SK-N-SH treated with all-trans-retinoic acid at 6 μM for 48 hours (cell line): ENCODE measurements around the gene HUS1.

Source experiments
- ATAC-seq: fragments of 200-7000 bp; cut with Tn5 transposase; 3 replicates; pipeline ENCODE4 v1.9.1; 2020; ENCODE audit warnings: mild to moderate bottlenecking, moderate library complexity
- ARNTL ChIP-seq: fragments of 450-650 bp; formaldehyde crosslinking; IDR thresholded peaks from 2 replicates; pipeline ENCODE4 v1.5.0; 2020; ENCODE audit warnings: low read depth, mild to moderate bottlenecking, moderate library complexity, borderline replicate concordance
- BACH2 ChIP-seq: fragments of 250-450 bp; sonication (Bioruptor Pico); IDR thresholded peaks from 2 replicates; pipeline ENCODE4 v1.9.0; 2021; ENCODE audit warnings: mild to moderate bottlenecking, borderline replicate concordance
- CSDC2 ChIP-seq: fragments of 250-450 bp; sonication (Bioruptor Pico); IDR thresholded peaks from 2 replicates; pipeline ENCODE4 v1.5.0; 2020; ENCODE audit warnings: mild to moderate bottlenecking, moderate library complexity
- ESRRG ChIP-seq: fragments of 250-450 bp; sonication (Bioruptor Pico); IDR thresholded peaks from 2 replicates; pipeline ENCODE4 v1.6.1; 2021; ENCODE audit warnings: mild to moderate bottlenecking
- GLIS3 ChIP-seq: fragments of 250-450 bp; sonication (Bioruptor Pico); IDR thresholded peaks from 2 replicates; pipeline ENCODE4 v1.5.0; 2020; ENCODE audit warnings: mild to moderate bottlenecking, moderate library complexity
- ISL1 ChIP-seq: fragments of 250-450 bp; sonication (Bioruptor Pico); IDR thresholded peaks from 2 replicates; pipeline ENCODE4 v2.1.2; 2022; ENCODE audit warnings: mild to moderate bottlenecking, moderate library complexity
- OSR1 ChIP-seq: fragments of 250-450 bp; sonication (Bioruptor Pico); IDR thresholded peaks from 2 replicates; pipeline ENCODE4 v1.8.0; 2022; ENCODE audit warnings: moderate library complexity, mild to moderate bottlenecking, inconsistent platforms
- POU6F1 ChIP-seq: fragments of 250-450 bp; sonication (Bioruptor Pico); IDR thresholded peaks from 2 replicates; pipeline ENCODE4 v1.8.0; 2021; ENCODE audit warnings: low read depth, mild to moderate bottlenecking, moderate library complexity, borderline replicate concordance
- PPARA ChIP-seq: fragments of 250-450 bp; sonication (Bioruptor Pico); IDR thresholded peaks from 2 replicates; pipeline ENCODE4 v1.5.0; 2020; ENCODE audit warnings: mild to moderate bottlenecking, borderline replicate concordance
- RARB ChIP-seq: fragments of 250-450 bp; sonication (Bioruptor Pico); IDR thresholded peaks from 2 replicates; pipeline ENCODE4 v1.8.0; 2021; ENCODE audit warnings: mild to moderate bottlenecking, moderate library complexity
- SNAI2 ChIP-seq: fragments of 250-450 bp; sonication (Bioruptor Pico); IDR thresholded peaks from 2 replicates; pipeline ENCODE4 v1.5.0; 2020; ENCODE audit warnings: mild to moderate bottlenecking, moderate library complexity
- TCF4 ChIP-seq: fragments of 250-450 bp; sonication (Bioruptor Pico); IDR thresholded peaks from 2 replicates; pipeline ENCODE4 v1.8.0; 2021; ENCODE audit warnings: mild to moderate bottlenecking, moderate library complexity, borderline replicate concordance
- TOX ChIP-seq: fragments of 250-450 bp; sonication (Bioruptor Pico); IDR thresholded peaks from 2 replicates; pipeline ENCODE4 v1.8.0; 2021; ENCODE audit warnings: mild to moderate bottlenecking, moderate library complexity, borderline replicate concordance
- ZFP30 ChIP-seq: fragments of 450-650 bp; formaldehyde crosslinking; IDR thresholded peaks from 2 replicates; pipeline ENCODE4 v1.5.0; 2022; ENCODE audit warnings: mild to moderate bottlenecking, moderate library complexity
- ZNF70 ChIP-seq: fragments of 450-650 bp; formaldehyde crosslinking; IDR thresholded peaks from 2 replicates; pipeline ENCODE4 v1.5.0; 2020; ENCODE audit warnings: mild to moderate bottlenecking, moderate library complexity
- ZNF8 ChIP-seq: fragments of 450-650 bp; formaldehyde crosslinking; IDR thresholded peaks from 2 replicates; pipeline ENCODE4 v1.5.0; 2020; ENCODE audit warnings: mild to moderate bottlenecking, moderate library complexity
- TF ChIP-seq, protein P1 (sequence below): fragments of 250-450 bp; sonication (Bioruptor Pico); IDR thresholded peaks from 2 replicates; pipeline ENCODE4 v1.5.1; 2021; ENCODE audit warnings: mild to moderate bottlenecking, moderate library complexity
- TF ChIP-seq, protein P2 (sequence below): fragments of 250-450 bp; sonication (Bioruptor Pico); IDR thresholded peaks from 2 replicates; pipeline ENCODE4 v1.5.1; 2020; ENCODE audit warnings: low read depth, mild to moderate bottlenecking, moderate library complexity
- TF ChIP-seq, protein P3 (sequence below): fragments of 250-450 bp; sonication (Bioruptor Pico); IDR thresholded peaks from 2 replicates; pipeline ENCODE4 v1.5.0; 2020; ENCODE audit warnings: mild to moderate bottlenecking, moderate library complexity

The HUS1 gene

GRCh38 chr7:48025624-48026023 lies 46.2 kb upstream of the HUS1 start:
- no peak for TF ChIP-seq GLIS3 (CRISPR knock-in tag)
- TF ChIP-seq ARNTL (CRISPR knock-in tag) = no peak
- TF ChIP-seq, protein P1, sequence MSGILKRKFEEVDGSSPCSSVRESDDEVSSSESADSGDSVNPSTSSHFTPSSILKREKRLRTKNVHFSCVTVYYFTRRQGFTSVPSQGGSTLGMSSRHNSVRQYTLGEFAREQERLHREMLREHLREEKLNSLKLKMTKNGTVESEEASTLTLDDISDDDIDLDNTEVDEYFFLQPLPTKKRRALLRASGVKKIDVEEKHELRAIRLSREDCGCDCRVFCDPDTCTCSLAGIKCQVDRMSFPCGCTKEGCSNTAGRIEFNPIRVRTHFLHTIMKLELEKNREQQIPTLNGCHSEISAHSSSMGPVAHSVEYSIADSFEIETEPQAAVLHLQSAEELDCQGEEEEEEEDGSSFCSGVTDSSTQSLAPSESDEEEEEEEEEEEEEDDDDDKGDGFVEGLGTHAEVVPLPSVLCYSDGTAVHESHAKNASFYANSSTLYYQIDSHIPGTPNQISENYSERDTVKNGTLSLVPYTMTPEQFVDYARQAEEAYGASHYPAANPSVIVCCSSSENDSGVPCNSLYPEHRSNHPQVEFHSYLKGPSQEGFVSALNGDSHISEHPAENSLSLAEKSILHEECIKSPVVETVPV = no peak
- no peak for TF ChIP-seq BACH2 (CRISPR knock-in tag)
- no peak for TF ChIP-seq OSR1 (CRISPR knock-in tag)
- TF ChIP-seq ISL1 (CRISPR knock-in tag) = no peak
- no peak for TF ChIP-seq ESRRG (CRISPR knock-in tag)
- no peak for TF ChIP-seq POU6F1 (CRISPR knock-in tag)
- no peak for TF ChIP-seq ZNF70 (CRISPR knock-in tag)
- peak; percentile 57; the same call in 2 of the 3 replicates for ATAC-seq

- no peak for ATAC-seq
- TF ChIP-seq, protein P2, sequence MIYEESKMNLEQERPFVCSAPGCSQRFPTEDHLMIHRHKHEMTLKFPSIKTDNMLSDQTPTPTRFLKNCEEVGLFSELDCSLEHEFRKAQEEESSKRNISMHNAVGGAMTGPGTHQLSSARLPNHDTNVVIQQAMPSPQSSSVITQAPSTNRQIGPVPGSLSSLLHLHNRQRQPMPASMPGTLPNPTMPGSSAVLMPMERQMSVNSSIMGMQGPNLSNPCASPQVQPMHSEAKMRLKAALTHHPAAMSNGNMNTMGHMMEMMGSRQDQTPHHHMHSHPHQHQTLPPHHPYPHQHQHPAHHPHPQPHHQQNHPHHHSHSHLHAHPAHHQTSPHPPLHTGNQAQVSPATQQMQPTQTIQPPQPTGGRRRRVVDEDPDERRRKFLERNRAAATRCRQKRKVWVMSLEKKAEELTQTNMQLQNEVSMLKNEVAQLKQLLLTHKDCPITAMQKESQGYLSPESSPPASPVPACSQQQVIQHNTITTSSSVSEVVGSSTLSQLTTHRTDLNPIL (CRISPR knock-in tag) = no peak
- no peak for TF ChIP-seq ZFP30
- no peak for TF ChIP-seq TOX
- TF ChIP-seq ARNTL (CRISPR knock-in tag) = no peak
- no peak for TF ChIP-seq CSDC2
Observed at GRCh38 chr7:48017674-48018073, 38.3 kb upstream of the HUS1 start.

- TF ChIP-seq ZNF70 (CRISPR knock-in tag) (no peak), SNAI2 (CRISPR knock-in tag) (no peak), RARB (CRISPR knock-in tag) (no peak), TOX (no peak), CSDC2 (no peak)
- TF ChIP-seq, protein P2 (CRISPR knock-in tag) = no peak
- ATAC-seq = no peak
Observed at GRCh38 chr7:48016641-48017040, 37.2 kb upstream of the HUS1 start.

GRCh38 chr7:48011951-48012350 lies 32.5 kb upstream of the HUS1 start:
- no peak for TF ChIP-seq SNAI2 (CRISPR knock-in tag)
- no peak for TF ChIP-seq POU6F1 (CRISPR knock-in tag)
- no peak for TF ChIP-seq CSDC2
- TF ChIP-seq ISL1 (CRISPR knock-in tag) = no peak
- no peak for TF ChIP-seq TCF4
- TF ChIP-seq, protein P3, sequence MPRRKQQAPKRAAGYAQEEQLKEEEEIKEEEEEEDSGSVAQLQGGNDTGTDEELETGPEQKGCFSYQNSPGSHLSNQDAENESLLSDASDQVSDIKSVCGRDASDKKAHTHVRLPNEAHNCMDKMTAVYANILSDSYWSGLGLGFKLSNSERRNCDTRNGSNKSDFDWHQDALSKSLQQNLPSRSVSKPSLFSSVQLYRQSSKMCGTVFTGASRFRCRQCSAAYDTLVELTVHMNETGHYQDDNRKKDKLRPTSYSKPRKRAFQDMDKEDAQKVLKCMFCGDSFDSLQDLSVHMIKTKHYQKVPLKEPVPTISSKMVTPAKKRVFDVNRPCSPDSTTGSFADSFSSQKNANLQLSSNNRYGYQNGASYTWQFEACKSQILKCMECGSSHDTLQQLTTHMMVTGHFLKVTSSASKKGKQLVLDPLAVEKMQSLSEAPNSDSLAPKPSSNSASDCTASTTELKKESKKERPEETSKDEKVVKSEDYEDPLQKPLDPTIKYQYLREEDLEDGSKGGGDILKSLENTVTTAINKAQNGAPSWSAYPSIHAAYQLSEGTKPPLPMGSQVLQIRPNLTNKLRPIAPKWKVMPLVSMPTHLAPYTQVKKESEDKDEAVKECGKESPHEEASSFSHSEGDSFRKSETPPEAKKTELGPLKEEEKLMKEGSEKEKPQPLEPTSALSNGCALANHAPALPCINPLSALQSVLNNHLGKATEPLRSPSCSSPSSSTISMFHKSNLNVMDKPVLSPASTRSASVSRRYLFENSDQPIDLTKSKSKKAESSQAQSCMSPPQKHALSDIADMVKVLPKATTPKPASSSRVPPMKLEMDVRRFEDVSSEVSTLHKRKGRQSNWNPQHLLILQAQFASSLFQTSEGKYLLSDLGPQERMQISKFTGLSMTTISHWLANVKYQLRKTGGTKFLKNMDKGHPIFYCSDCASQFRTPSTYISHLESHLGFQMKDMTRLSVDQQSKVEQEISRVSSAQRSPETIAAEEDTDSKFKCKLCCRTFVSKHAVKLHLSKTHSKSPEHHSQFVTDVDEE = no peak
- no peak for TF ChIP-seq ZNF8 (CRISPR knock-in tag)
- TF ChIP-seq OSR1 (CRISPR knock-in tag) = no peak
- TF ChIP-seq PPARA (CRISPR knock-in tag) = no peak
- no peak for TF ChIP-seq ESRRG (CRISPR knock-in tag)
- no peak for ATAC-seq
